HG03159 (cell line): ENCODE measurements around the gene APOBEC4.
"Not testable (repeated sequence)": the region's sequence is repeated elsewhere in the genome, so short reads cannot be mapped to it uniquely, and the experiment has no call there.

ENCODE experiments used
- ATAC-seq: cut with Tn5 transposase; IDR thresholded peaks from one replicate; pipeline ENCODE4 v1.9.1; 2021; ENCODE audit warnings: mild to moderate bottlenecking, moderate library complexity; ENCODE audit not compliant: unreplicated experiment

Gene APOBEC4

GRCh38 chr1:183652547-183653461 is at the start of gene APOBEC4:
APOBEC4 (minus strand) TSS chr1:183653316; CDS start chr1:183648781, 4,535 bp downstream.
- peak; percentile 37 for ATAC-seq

GRCh38 chr1:183702813-183703198 is 49.7 kb upstream of the APOBEC4 start:
- no peak for ATAC-seq

- no peak for ATAC-seq
These were observed 49.1 kb upstream of the APOBEC4 start for GRCh38 chr1:183702087-183702812.

GRCh38 chr1:183699616-183700160 is 46.6 kb upstream of the APOBEC4 start:
- ATAC-seq, result no peak

GRCh38 chr1:183697814-183698590 is 44.9 kb upstream of the APOBEC4 start:
- ATAC-seq, result no peak

GRCh38 chr1:183696981-183697380 is 43.9 kb upstream of the APOBEC4 start:
- ATAC-seq, result no peak

- no peak for ATAC-seq
These were observed 41.6 kb upstream of the APOBEC4 start for GRCh38 chr1:183694755-183695154.

- no peak for ATAC-seq
These were observed 41.0 kb upstream of the APOBEC4 start for GRCh38 chr1:183694066-183694465.

GRCh38 chr1:183693521-183693920 is 40.4 kb upstream of the APOBEC4 start:
- no peak for ATAC-seq

GRCh38 chr1:183689762-183690204 is 36.7 kb upstream of the APOBEC4 start:
- ATAC-seq, result peak; percentile 82

- ATAC-seq, result no peak
These were observed 35.4 kb upstream of the APOBEC4 start for GRCh38 chr1:183688341-183689060.

- no peak for ATAC-seq
These were observed 34.6 kb upstream of the APOBEC4 start for GRCh38 chr1:183687546-183688304.

- no peak for ATAC-seq
These were observed 33.1 kb upstream of the APOBEC4 start for GRCh38 chr1:183686229-183686628.

- ATAC-seq, result no peak
These were observed 32.1 kb upstream of the APOBEC4 start for GRCh38 chr1:183685112-183685713.

- not testable (repeated sequence) for ATAC-seq
These were observed 26.2 kb upstream of the APOBEC4 start for GRCh38 chr1:183679363-183679762.

GRCh38 chr1:183678819-183679218 is 25.7 kb upstream of the APOBEC4 start:
- no peak for ATAC-seq

- no peak for ATAC-seq
These were observed 23.6 kb upstream of the APOBEC4 start for GRCh38 chr1:183676586-183677189.

GRCh38 chr1:183675883-183676585 is 22.9 kb upstream of the APOBEC4 start:
- ATAC-seq, result no peak
